8988T (cell line): Measurements from ENCODE around the gene IGF2R.

Experiments
- DNase-seq: peaks from one replicate; pipeline ENCODE4 v3.0.0; 2011

Gene IGF2R

GRCh38 chr6:160156842-160157241 is 188.0 kb downstream of the IGF2R start:
- DNase-seq, result no peak

GRCh38 chr6:160160450-160160849 is 191.6 kb downstream of the IGF2R start:
- no peak for DNase-seq
